GM23338 (cell line): Measurements from ENCODE around the gene GRAMD1C. TPM values are rescaled to one million over a fixed set of nuclear protein-coding genes. Genes with fewer than 3 reads are reported as not detected.
A peak's percentile ranks its signal among the peaks of the same experiment; 100 is the strongest.

Source experiments
- ATAC-seq: fragments of 200-7000 bp; cut with Tn5 transposase; 3 replicates; pipeline ENCODE4 v1.9.1; 2020
- DNase-seq: peaks from one replicate; pipeline ENCODE4 v3.0.0-alpha.2; 2015; ENCODE audit warnings: low spot score
- H2AFZ ChIP-seq: fragments of 200-600 bp; sonication (generic); 2 replicates; pipeline ENCODE4 v1.8.0; 2016; ENCODE audit warnings: antibody characterized with exemption, mild to moderate bottlenecking, moderate library complexity
- H3F3A ChIP-seq: fragments of 200-600 bp; sonication (generic); replicated peaks from 2 replicates; pipeline ENCODE4 v1.8.0; 2017; ENCODE audit warnings: antibody characterized with exemption, mixed run types, low read depth
- H3K27ac ChIP-seq: fragments of 200-600 bp; sonication (generic); 2 replicates; pipeline ENCODE4 v1.6.1; 2016; ENCODE audit warnings: low read depth
- H3K27me3 ChIP-seq: fragments of 200-600 bp; sonication (generic); 2 replicates; pipeline ENCODE4 v1.8.0; 2016; ENCODE audit warnings: mild to moderate bottlenecking, mixed run types, moderate library complexity; ENCODE audit not compliant: insufficient read depth
- H3K36me3 ChIP-seq: fragments of 200-600 bp; sonication (generic); 2 replicates; pipeline ENCODE4 v1.8.0; 2016; ENCODE audit warnings: mild to moderate bottlenecking; ENCODE audit not compliant: insufficient read depth
- H3K4me1 ChIP-seq: fragments of 200-600 bp; sonication (generic); 2 replicates; pipeline ENCODE4 v1.8.0; 2016; ENCODE audit warnings: mild to moderate bottlenecking, moderate library complexity; ENCODE audit not compliant: insufficient read depth
- H3K4me2 ChIP-seq: fragments of 200-600 bp; sonication (generic); 2 replicates; pipeline ENCODE4 v1.7.1; 2017; ENCODE audit warnings: mixed run types
- H3K4me3 ChIP-seq: fragments of 200-600 bp; sonication (generic); 2 replicates; pipeline ENCODE4 v1.6.1; 2016; ENCODE audit warnings: mixed run types
- H3K79me2 ChIP-seq: fragments of 200-600 bp; sonication (generic); replicated peaks from 2 replicates; pipeline ENCODE4 v1.8.0; 2017; ENCODE audit warnings: mild to moderate bottlenecking; ENCODE audit not compliant: insufficient read depth
- H3K9me2 ChIP-seq: fragments of 200-600 bp; sonication (generic); 2 replicates; pipeline ENCODE4 v1.8.0; 2017; ENCODE audit not compliant: insufficient read depth
- H4K20me1 ChIP-seq: fragments of 200-600 bp; sonication (generic); replicated peaks from 2 replicates; pipeline ENCODE4 v1.8.0; 2017; ENCODE audit warnings: mild to moderate bottlenecking; ENCODE audit not compliant: insufficient read depth
- H3K27ac Mint-ChIP-seq: 2 replicates; pipeline ENCODE4 v1.8.0; 2020; ENCODE audit warnings: inconsistent platforms, mild to moderate bottlenecking, moderate library complexity, mixed read lengths
- H3K27me3 Mint-ChIP-seq: 3 replicates; pipeline ENCODE4 v1.8.0; 2022; ENCODE audit warnings: low read depth, mild to moderate bottlenecking, moderate library complexity, mixed read lengths, inconsistent platforms; ENCODE audit not compliant: insufficient read depth, poor library complexity
- H3K36me3 Mint-ChIP-seq: 3 replicates; pipeline ENCODE4 v1.8.0; 2021; ENCODE audit warnings: low read depth, mild to moderate bottlenecking, inconsistent platforms, moderate library complexity, mixed read lengths
- H3K4me1 Mint-ChIP-seq: 3 replicates; pipeline ENCODE4 v1.8.0; 2020; ENCODE audit warnings: mild to moderate bottlenecking, inconsistent platforms, mixed read lengths
- H3K4me3 Mint-ChIP-seq: 3 replicates; pipeline ENCODE4 v1.8.0; 2021; ENCODE audit warnings: moderate library complexity, mild to moderate bottlenecking, inconsistent platforms, mixed read lengths
- H3K9me3 Mint-ChIP-seq: 3 replicates; pipeline ENCODE4 v1.8.0; 2020; ENCODE audit warnings: moderate library complexity, mild to moderate bottlenecking, inconsistent platforms, mixed read lengths
- POLR2AphosphoS5 ChIP-seq: IDR thresholded peaks from 2 replicates; pipeline ENCODE4 v1.6.1; 2016; ENCODE audit warnings: antibody characterized with exemption, low read depth
- STAT1 ChIP-seq: IDR thresholded peaks from one replicate; pipeline ENCODE4 v1.6.1; 2016; ENCODE audit warnings: antibody characterized with exemption; ENCODE audit not compliant: unreplicated experiment
- ZNF114 ChIP-seq: fragments of 250-450 bp; sonication (Bioruptor Pico); IDR thresholded peaks from 2 replicates; pipeline ENCODE4 v1.5.0; 2020; ENCODE audit warnings: mild to moderate bottlenecking, moderate library complexity
- polyA plus RNA-seq: library from polyadenylated mRNA; unstranded; fragments of >200 nt; fragmentation: Nextera tagmentation; extraction: Ambion mirVana; gene quantifications from 2 replicates; pipeline ENCODE4 v1.2.1, GENCODE V29; 2016
- total RNA-seq: library from RNA; depleted of rRNA; stranded (reverse); fragments of >200 nt; shearing (Covaris generic); gene quantifications from 2 replicates; pipeline ENCODE4 v1.2.3, GENCODE V29; 2014
- TF ChIP-seq, protein P1 (sequence below), 2 experiments: fragments of 200-600 bp in 1 of 2; sonication (generic) in 1 of 2; conservative IDR thresholded peaks; 2 replicates each; pipeline versions ENCODE4 v1.5.1 to v1.6.1; 2016 to 2017; ENCODE audit warnings: antibody characterized with exemption in 2 of 2, low read depth in 2 of 2, mild to moderate bottlenecking in 2 of 2, moderate library complexity in 1 of 2
- TF ChIP-seq, protein P2 (sequence below): IDR thresholded peaks from one replicate; pipeline ENCODE4 v1.6.1; 2018; ENCODE audit warnings: antibody characterized with exemption; ENCODE audit not compliant: unreplicated experiment
- TF ChIP-seq, protein P3 (sequence below): IDR thresholded peaks from 2 replicates; pipeline ENCODE4 v1.6.1; 2016; ENCODE audit warnings: antibody characterized with exemption

GRAMD1C gene
- total and polyA plus RNA-seq, 2 experiments from 2014 or later, result 3.3 to 3.6 TPM

DNA sequence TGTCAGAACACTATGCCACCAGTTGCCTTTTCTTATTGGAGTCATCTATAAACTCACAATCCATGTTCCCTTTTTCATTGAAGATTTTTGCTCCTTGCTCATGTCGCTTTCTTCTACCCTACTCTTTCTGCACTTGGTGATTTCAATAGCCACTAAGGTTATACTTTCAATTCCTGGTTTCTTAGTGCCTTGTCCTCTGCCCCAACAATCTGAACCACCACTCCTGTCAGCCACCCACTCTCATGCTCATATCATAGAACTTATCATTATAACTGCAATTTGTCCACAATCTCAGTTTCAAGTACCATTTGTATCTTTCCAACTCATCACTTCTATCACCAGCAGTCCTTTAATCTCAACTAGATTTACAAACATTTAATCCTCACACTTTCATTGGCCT, 10.0 kb upstream of the GRAMD1C start:
- Mint-ChIP-seq H3K36me3 (no peaks in the 10 kb centered on the region), H3K9me3 (no peaks in the 10 kb centered on the region), H3K27me3 (no peaks in the 10 kb centered on the region), H3K27ac (no peak overlapping the region), H3K4me1 (peaks cover 16% of the 10 kb centered on the region), H3K4me3 (no peak overlapping the region)
- Histone ChIP-seq H3F3A (no peaks in the 10 kb centered on the region), H3K36me3 (no peaks in the 10 kb centered on the region), H3K27me3 (no peaks in the 10 kb centered on the region), H2AFZ (peak overlapping the region; percentile 56; the same call in 1 of the 2 replicates), H3K4me2 (no peak overlapping the region), H3K79me2 (no peaks in the 10 kb centered on the region), H3K4me3 (no peak overlapping the region), H3K4me1 (peaks cover 13% of the 10 kb centered on the region; the same call in 1 of the 2 replicates), H3K27ac (no peak overlapping the region), H3K9me2 (peaks cover 5% of the 10 kb centered on the region; the same call in 1 of the 2 replicates), H4K20me1 (no peaks in the 10 kb centered on the region)
- ATAC-seq (no peak), DNase-seq (no peak)
- TF ChIP-seq ZNF114 (CRISPR knock-in tag) (no peak), POLR2AphosphoS5 (no peak)
- TF ChIP-seq, protein P1, sequence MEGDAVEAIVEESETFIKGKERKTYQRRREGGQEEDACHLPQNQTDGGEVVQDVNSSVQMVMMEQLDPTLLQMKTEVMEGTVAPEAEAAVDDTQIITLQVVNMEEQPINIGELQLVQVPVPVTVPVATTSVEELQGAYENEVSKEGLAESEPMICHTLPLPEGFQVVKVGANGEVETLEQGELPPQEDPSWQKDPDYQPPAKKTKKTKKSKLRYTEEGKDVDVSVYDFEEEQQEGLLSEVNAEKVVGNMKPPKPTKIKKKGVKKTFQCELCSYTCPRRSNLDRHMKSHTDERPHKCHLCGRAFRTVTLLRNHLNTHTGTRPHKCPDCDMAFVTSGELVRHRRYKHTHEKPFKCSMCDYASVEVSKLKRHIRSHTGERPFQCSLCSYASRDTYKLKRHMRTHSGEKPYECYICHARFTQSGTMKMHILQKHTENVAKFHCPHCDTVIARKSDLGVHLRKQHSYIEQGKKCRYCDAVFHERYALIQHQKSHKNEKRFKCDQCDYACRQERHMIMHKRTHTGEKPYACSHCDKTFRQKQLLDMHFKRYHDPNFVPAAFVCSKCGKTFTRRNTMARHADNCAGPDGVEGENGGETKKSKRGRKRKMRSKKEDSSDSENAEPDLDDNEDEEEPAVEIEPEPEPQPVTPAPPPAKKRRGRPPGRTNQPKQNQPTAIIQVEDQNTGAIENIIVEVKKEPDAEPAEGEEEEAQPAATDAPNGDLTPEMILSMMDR (conservative IDR thresholded peaks at IDR 0.05; ENCODE audit: low read depth in 2 of 2), result no peak
- TF ChIP-seq, protein P2, sequence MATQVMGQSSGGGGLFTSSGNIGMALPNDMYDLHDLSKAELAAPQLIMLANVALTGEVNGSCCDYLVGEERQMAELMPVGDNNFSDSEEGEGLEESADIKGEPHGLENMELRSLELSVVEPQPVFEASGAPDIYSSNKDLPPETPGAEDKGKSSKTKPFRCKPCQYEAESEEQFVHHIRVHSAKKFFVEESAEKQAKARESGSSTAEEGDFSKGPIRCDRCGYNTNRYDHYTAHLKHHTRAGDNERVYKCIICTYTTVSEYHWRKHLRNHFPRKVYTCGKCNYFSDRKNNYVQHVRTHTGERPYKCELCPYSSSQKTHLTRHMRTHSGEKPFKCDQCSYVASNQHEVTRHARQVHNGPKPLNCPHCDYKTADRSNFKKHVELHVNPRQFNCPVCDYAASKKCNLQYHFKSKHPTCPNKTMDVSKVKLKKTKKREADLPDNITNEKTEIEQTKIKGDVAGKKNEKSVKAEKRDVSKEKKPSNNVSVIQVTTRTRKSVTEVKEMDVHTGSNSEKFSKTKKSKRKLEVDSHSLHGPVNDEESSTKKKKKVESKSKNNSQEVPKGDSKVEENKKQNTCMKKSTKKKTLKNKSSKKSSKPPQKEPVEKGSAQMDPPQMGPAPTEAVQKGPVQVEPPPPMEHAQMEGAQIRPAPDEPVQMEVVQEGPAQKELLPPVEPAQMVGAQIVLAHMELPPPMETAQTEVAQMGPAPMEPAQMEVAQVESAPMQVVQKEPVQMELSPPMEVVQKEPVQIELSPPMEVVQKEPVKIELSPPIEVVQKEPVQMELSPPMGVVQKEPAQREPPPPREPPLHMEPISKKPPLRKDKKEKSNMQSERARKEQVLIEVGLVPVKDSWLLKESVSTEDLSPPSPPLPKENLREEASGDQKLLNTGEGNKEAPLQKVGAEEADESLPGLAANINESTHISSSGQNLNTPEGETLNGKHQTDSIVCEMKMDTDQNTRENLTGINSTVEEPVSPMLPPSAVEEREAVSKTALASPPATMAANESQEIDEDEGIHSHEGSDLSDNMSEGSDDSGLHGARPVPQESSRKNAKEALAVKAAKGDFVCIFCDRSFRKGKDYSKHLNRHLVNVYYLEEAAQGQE, result no peak

DNA sequence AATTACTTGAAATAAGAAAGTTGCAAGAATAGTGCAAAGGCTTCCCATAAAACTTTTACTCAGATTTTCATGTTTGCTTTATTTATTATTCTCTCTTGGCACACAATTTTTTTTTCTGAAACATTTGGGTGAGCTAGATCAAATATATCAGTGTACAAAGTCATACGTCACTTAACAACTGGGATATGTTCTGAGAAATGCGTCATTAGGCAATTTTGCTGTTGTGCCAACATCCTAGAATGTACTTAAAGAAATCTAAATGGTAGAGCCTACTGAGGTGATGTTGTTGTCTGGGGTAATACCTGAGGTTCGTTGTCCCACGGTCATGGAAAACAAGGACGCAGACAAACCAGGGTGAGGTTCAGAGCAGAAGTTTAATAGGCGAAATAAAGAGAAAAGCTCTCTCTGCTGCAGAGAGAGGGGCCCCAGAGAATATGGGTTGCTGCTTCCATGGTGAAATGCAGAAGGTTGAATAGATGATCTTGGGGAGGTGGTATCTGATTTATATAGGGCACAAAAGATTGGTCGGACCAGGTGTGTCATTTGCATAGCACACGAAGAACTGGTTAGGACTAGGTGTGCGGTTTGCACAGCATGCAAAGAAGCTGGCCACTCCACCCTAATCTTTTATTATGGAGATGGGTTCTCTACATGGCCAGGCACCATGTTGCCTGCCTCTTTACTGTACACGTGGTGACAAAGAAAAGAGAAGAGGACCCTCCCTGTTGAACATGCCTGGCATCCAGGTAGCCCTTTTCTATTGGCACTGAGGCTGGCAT, 8.8 kb upstream of the GRAMD1C start:
- Histone ChIP-seq H3K36me3 (no peaks in the 10 kb centered on the region), H3K79me2 (no peaks in the 10 kb centered on the region), H3F3A (no peaks in the 10 kb centered on the region), H2AFZ (peak overlapping the region; percentile 86), H3K9me2 (peaks cover 5% of the 10 kb centered on the region; the same call in 1 of the 2 replicates), H3K4me1 (peaks cover 13% of the 10 kb centered on the region; the same call in 1 of the 2 replicates), H3K4me2 (peak overlapping the region; percentile 49; the same call in 1 of the 2 replicates), H4K20me1 (no peaks in the 10 kb centered on the region), H3K4me3 (no peak overlapping the region), H3K27me3 (no peaks in the 10 kb centered on the region), H3K27ac (no peak overlapping the region)
- no peak overlapping the region for H3K4me3 Mint-ChIP-seq
- H3K36me3 Mint-ChIP-seq, result no peaks in the 10 kb centered on the region
- DNase-seq (no peak), ATAC-seq (no peak)
- H3K27ac Mint-ChIP-seq, result no peak overlapping the region
- peaks cover 16% of the 10 kb centered on the region for H3K4me1 Mint-ChIP-seq
- no peaks in the 10 kb centered on the region for H3K27me3 Mint-ChIP-seq
- H3K9me3 Mint-ChIP-seq, result no peaks in the 10 kb centered on the region
- TF ChIP-seq, protein P3, sequence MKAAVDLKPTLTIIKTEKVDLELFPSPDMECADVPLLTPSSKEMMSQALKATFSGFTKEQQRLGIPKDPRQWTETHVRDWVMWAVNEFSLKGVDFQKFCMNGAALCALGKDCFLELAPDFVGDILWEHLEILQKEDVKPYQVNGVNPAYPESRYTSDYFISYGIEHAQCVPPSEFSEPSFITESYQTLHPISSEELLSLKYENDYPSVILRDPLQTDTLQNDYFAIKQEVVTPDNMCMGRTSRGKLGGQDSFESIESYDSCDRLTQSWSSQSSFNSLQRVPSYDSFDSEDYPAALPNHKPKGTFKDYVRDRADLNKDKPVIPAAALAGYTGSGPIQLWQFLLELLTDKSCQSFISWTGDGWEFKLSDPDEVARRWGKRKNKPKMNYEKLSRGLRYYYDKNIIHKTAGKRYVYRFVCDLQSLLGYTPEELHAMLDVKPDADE, result no peak
- TF ChIP-seq, protein P1 (conservative IDR thresholded peaks at IDR 0.05; ENCODE audit: low read depth in 2 of 2), result no peak
- TF ChIP-seq STAT1, result no peak
